NCI-H524 treated with DMSO at 0.1 percent for 48 hours (cell line): Measurements from ENCODE around the gene IGF2R.
"Not testable (repeated sequence)": the region's sequence is repeated elsewhere in the genome, so short reads cannot be mapped to it uniquely, and the experiment has no call there.

Experiments used
- DNase-seq: peaks from one replicate; lab custom pipeline; 2025; lab: John Stamatoyannopoulos, UW

The IGF2R gene

GRCh38 chr6:160077526-160077925 is 108.6 kb downstream of the IGF2R start:
- DNase-seq = no peak

- no peak for DNase-seq
These were observed 110.2 kb downstream of the IGF2R start for GRCh38 chr6:160078883-160079685.

GRCh38 chr6:160079686-160080043 is 110.8 kb downstream of the IGF2R start:
- DNase-seq = no peak

GRCh38 chr6:160080097-160080496 is 111.2 kb downstream of the IGF2R start:
- DNase-seq = no peak

- no peak for DNase-seq
These were observed 112.5 kb downstream of the IGF2R start for GRCh38 chr6:160081398-160081797.

- DNase-seq = no peak
These were observed 113.7 kb downstream of the IGF2R start for GRCh38 chr6:160082627-160083026.

- no peak for DNase-seq
These were observed 115.4 kb downstream of the IGF2R start for GRCh38 chr6:160084198-160084776.

GRCh38 chr6:160085226-160085625 is 116.3 kb downstream of the IGF2R start:
- DNase-seq = no peak

GRCh38 chr6:160085713-160086505 is 117.0 kb downstream of the IGF2R start:
- DNase-seq = no peak

GRCh38 chr6:160086754-160087153 is 117.9 kb downstream of the IGF2R start:
- no peak for DNase-seq

- DNase-seq = no peak
These were observed 119.3 kb downstream of the IGF2R start for GRCh38 chr6:160088069-160088783.

GRCh38 chr6:160088784-160089533 is 120.1 kb downstream of the IGF2R start:
- no peak for DNase-seq

- no peak for DNase-seq
These were observed 120.6 kb downstream of the IGF2R start for GRCh38 chr6:160089534-160089897.

GRCh38 chr6:160090442-160091239 is 121.8 kb downstream of the IGF2R start:
- not testable (repeated sequence) for DNase-seq

GRCh38 chr6:160092176-160092575 is 123.3 kb downstream of the IGF2R start:
- not testable (repeated sequence) for DNase-seq

GRCh38 chr6:160092602-160093001 is 123.7 kb downstream of the IGF2R start:
- DNase-seq = no peak

GRCh38 chr6:160093061-160093460 is 124.2 kb downstream of the IGF2R start:
- DNase-seq = no peak

GRCh38 chr6:160093946-160094345 is 125.1 kb downstream of the IGF2R start:
- no peak for DNase-seq

GRCh38 chr6:160095146-160095845 is 126.4 kb downstream of the IGF2R start:
- DNase-seq = no peak
